GM23338 (cell line): ENCODE data around the gene FCER1G. TPM values are rescaled to one million over a fixed set of nuclear protein-coding genes. Genes with fewer than 3 reads are reported as not detected.

Experiments
- ATAC-seq: fragments of 200-7000 bp; cut with Tn5 transposase; 3 replicates; pipeline ENCODE4 v1.9.1; 2020
- DNase-seq: peaks from one replicate; pipeline ENCODE4 v3.0.0-alpha.2; 2015; ENCODE audit warnings: low spot score
- H2AFZ ChIP-seq: fragments of 200-600 bp; sonication (generic); 2 replicates; pipeline ENCODE4 v1.8.0; 2016; ENCODE audit warnings: antibody characterized with exemption, mild to moderate bottlenecking, moderate library complexity
- H3F3A ChIP-seq: fragments of 200-600 bp; sonication (generic); replicated peaks from 2 replicates; pipeline ENCODE4 v1.8.0; 2017; ENCODE audit warnings: antibody characterized with exemption, mixed run types, low read depth
- H3K27ac ChIP-seq: fragments of 200-600 bp; sonication (generic); 2 replicates; pipeline ENCODE4 v1.6.1; 2016; ENCODE audit warnings: low read depth
- H3K27me3 ChIP-seq: fragments of 200-600 bp; sonication (generic); 2 replicates; pipeline ENCODE4 v1.8.0; 2016; ENCODE audit warnings: mild to moderate bottlenecking, mixed run types, moderate library complexity; ENCODE audit not compliant: insufficient read depth
- H3K36me3 ChIP-seq: fragments of 200-600 bp; sonication (generic); 2 replicates; pipeline ENCODE4 v1.8.0; 2016; ENCODE audit warnings: mild to moderate bottlenecking; ENCODE audit not compliant: insufficient read depth
- H3K4me1 ChIP-seq: fragments of 200-600 bp; sonication (generic); 2 replicates; pipeline ENCODE4 v1.8.0; 2016; ENCODE audit warnings: mild to moderate bottlenecking, moderate library complexity; ENCODE audit not compliant: insufficient read depth
- H3K4me2 ChIP-seq: fragments of 200-600 bp; sonication (generic); 2 replicates; pipeline ENCODE4 v1.7.1; 2017; ENCODE audit warnings: mixed run types
- H3K4me3 ChIP-seq: fragments of 200-600 bp; sonication (generic); 2 replicates; pipeline ENCODE4 v1.6.1; 2016; ENCODE audit warnings: mixed run types
- H3K79me2 ChIP-seq: fragments of 200-600 bp; sonication (generic); replicated peaks from 2 replicates; pipeline ENCODE4 v1.8.0; 2017; ENCODE audit warnings: mild to moderate bottlenecking; ENCODE audit not compliant: insufficient read depth
- H3K9me2 ChIP-seq: fragments of 200-600 bp; sonication (generic); 2 replicates; pipeline ENCODE4 v1.8.0; 2017; ENCODE audit not compliant: insufficient read depth
- H4K20me1 ChIP-seq: fragments of 200-600 bp; sonication (generic); replicated peaks from 2 replicates; pipeline ENCODE4 v1.8.0; 2017; ENCODE audit warnings: mild to moderate bottlenecking; ENCODE audit not compliant: insufficient read depth
- H3K27ac Mint-ChIP-seq: 2 replicates; pipeline ENCODE4 v1.8.0; 2020; ENCODE audit warnings: inconsistent platforms, mild to moderate bottlenecking, moderate library complexity, mixed read lengths
- H3K27me3 Mint-ChIP-seq: 3 replicates; pipeline ENCODE4 v1.8.0; 2022; ENCODE audit warnings: low read depth, mild to moderate bottlenecking, moderate library complexity, mixed read lengths, inconsistent platforms; ENCODE audit not compliant: insufficient read depth, poor library complexity
- H3K36me3 Mint-ChIP-seq: 3 replicates; pipeline ENCODE4 v1.8.0; 2021; ENCODE audit warnings: low read depth, mild to moderate bottlenecking, inconsistent platforms, moderate library complexity, mixed read lengths
- H3K4me1 Mint-ChIP-seq: 3 replicates; pipeline ENCODE4 v1.8.0; 2020; ENCODE audit warnings: mild to moderate bottlenecking, inconsistent platforms, mixed read lengths
- H3K4me3 Mint-ChIP-seq: 3 replicates; pipeline ENCODE4 v1.8.0; 2021; ENCODE audit warnings: moderate library complexity, mild to moderate bottlenecking, inconsistent platforms, mixed read lengths
- H3K9me3 Mint-ChIP-seq: 3 replicates; pipeline ENCODE4 v1.8.0; 2020; ENCODE audit warnings: moderate library complexity, mild to moderate bottlenecking, inconsistent platforms, mixed read lengths
- CREB1 ChIP-seq: fragments of 250-450 bp; sonication (Bioruptor Pico); IDR thresholded peaks from 2 replicates; pipeline ENCODE4 v1.5.0; 2020; ENCODE audit warnings: low read depth, mild to moderate bottlenecking, moderate library complexity
- EZH2 ChIP-seq: fragments of 200-600 bp; sonication (generic); IDR thresholded peaks from one replicate; pipeline ENCODE4 v1.8.0; 2017; ENCODE audit warnings: antibody characterized with exemption, mild to moderate bottlenecking, low read depth; ENCODE audit not compliant: unreplicated experiment
- EZH2phosphoT487 ChIP-seq: fragments of 200-600 bp; sonication (generic); IDR thresholded peaks from one replicate; pipeline ENCODE4 v1.8.1; 2018; ENCODE audit warnings: antibody characterized with exemption; ENCODE audit not compliant: unreplicated experiment
- JUNB ChIP-seq: IDR thresholded peaks from one replicate; pipeline ENCODE4 v1.6.1; 2016; ENCODE audit warnings: antibody characterized with exemption; ENCODE audit not compliant: unreplicated experiment
- POLR2AphosphoS5 ChIP-seq: IDR thresholded peaks from 2 replicates; pipeline ENCODE4 v1.6.1; 2016; ENCODE audit warnings: antibody characterized with exemption, low read depth
- STAT1 ChIP-seq: IDR thresholded peaks from one replicate; pipeline ENCODE4 v1.6.1; 2016; ENCODE audit warnings: antibody characterized with exemption; ENCODE audit not compliant: unreplicated experiment
- ZNF114 ChIP-seq: fragments of 250-450 bp; sonication (Bioruptor Pico); IDR thresholded peaks from 2 replicates; pipeline ENCODE4 v1.5.0; 2020; ENCODE audit warnings: mild to moderate bottlenecking, moderate library complexity
- ZNF331 ChIP-seq: fragments of 250-450 bp; sonication (Bioruptor Pico); IDR thresholded peaks from 2 replicates; pipeline ENCODE4 v1.5.0; 2020; ENCODE audit warnings: low read depth, mild to moderate bottlenecking, moderate library complexity
- polyA plus RNA-seq: library from polyadenylated mRNA; unstranded; fragments of >200 nt; fragmentation: Nextera tagmentation; extraction: Ambion mirVana; gene quantifications from 2 replicates; pipeline ENCODE4 v1.2.1, GENCODE V29; 2016
- total RNA-seq: library from RNA; depleted of rRNA; stranded (reverse); fragments of >200 nt; shearing (Covaris generic); gene quantifications from 2 replicates; pipeline ENCODE4 v1.2.3, GENCODE V29; 2014
- TF ChIP-seq, protein P1 (sequence below): IDR thresholded peaks from 2 replicates; pipeline ENCODE4 v1.6.1; 2016; ENCODE audit warnings: antibody characterized with exemption
- TF ChIP-seq, protein P2 (sequence below): fragments of 250-450 bp; sonication (Bioruptor Pico); IDR thresholded peaks from 2 replicates; pipeline ENCODE4 v1.5.0; 2020; ENCODE audit warnings: mild to moderate bottlenecking, moderate library complexity
- TF ChIP-seq, protein P3 (sequence below): IDR thresholded peaks from one replicate; pipeline ENCODE4 v1.6.1; 2018; ENCODE audit warnings: antibody characterized with exemption; ENCODE audit not compliant: unreplicated experiment
- TF ChIP-seq, protein P4 (sequence below), 2 experiments: fragments of 200-600 bp in 1 of 2; sonication (generic) in 1 of 2; conservative IDR thresholded peaks; 2 replicates each; pipeline versions ENCODE4 v1.5.1 to v1.6.1; 2016 to 2017; ENCODE audit warnings: antibody characterized with exemption in 2 of 2, low read depth in 2 of 2, mild to moderate bottlenecking in 2 of 2, moderate library complexity in 1 of 2

Gene FCER1G
- total and polyA plus RNA-seq, 2 experiments from 2014 or later, result 1.1 TPM; not detected in 1

DNA sequence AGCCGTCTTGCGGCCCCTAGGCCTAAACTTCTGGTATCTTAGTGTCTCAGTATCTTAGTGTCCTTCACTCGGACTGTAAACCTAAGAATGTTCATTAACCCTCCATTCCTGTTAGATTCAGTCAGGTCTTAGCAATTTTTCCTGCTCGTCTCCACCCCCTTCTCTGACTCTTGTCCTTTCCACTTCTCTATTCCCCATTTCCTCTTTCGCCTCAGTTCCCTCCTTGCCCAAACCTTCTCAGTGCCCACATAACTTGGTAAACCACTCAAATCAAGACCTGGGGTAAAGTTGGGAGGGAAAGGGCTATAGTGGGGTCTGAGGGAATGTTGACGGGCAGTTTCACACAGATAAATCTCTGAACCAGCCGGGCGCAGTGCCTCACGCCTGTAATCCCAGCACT lies 726 bp upstream of the FCER1G start:
- Mint-ChIP-seq H3K4me1 (peaks cover 35% of the 10 kb centered on the region), H3K9me3 (no peaks in the 10 kb centered on the region; the same call in 2 of the 3 replicates), H3K27me3 (peaks cover 16% of the 10 kb centered on the region), H3K27ac (no peak overlapping the region; the same call in 1 of the 2 replicates), H3K4me3 (no peak overlapping the region), H3K36me3 (peaks cover 56% of the 10 kb centered on the region)
- Histone ChIP-seq H3K27me3 (no peaks in the 10 kb centered on the region), H3K36me3 (peaks cover 47% of the 10 kb centered on the region), H4K20me1 (peaks cover 6% of the 10 kb centered on the region; the same call in 1 of the 2 replicates), H3F3A (peaks cover 27% of the 10 kb centered on the region), H3K4me3 (no peak overlapping the region), H3K4me1 (peaks cover 26% of the 10 kb centered on the region), H3K9me2 (no peaks in the 10 kb centered on the region), H3K27ac (no peak overlapping the region), H3K79me2 (no peaks in the 10 kb centered on the region), H2AFZ (no peak overlapping the region), H3K4me2 (no peak overlapping the region)
- DNase-seq (no peak), ATAC-seq (no peak)
- TF ChIP-seq, protein P1, sequence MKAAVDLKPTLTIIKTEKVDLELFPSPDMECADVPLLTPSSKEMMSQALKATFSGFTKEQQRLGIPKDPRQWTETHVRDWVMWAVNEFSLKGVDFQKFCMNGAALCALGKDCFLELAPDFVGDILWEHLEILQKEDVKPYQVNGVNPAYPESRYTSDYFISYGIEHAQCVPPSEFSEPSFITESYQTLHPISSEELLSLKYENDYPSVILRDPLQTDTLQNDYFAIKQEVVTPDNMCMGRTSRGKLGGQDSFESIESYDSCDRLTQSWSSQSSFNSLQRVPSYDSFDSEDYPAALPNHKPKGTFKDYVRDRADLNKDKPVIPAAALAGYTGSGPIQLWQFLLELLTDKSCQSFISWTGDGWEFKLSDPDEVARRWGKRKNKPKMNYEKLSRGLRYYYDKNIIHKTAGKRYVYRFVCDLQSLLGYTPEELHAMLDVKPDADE, result no peak
- TF ChIP-seq STAT1 (no peak), ZNF114 (CRISPR knock-in tag) (no peak), EZH2phosphoT487 (no peak), JUNB (no peak), EZH2 (no peak), CREB1 (CRISPR knock-in tag) (no peak), POLR2AphosphoS5 (no peak), ZNF331 (CRISPR knock-in tag) (no peak)
- TF ChIP-seq, protein P2, sequence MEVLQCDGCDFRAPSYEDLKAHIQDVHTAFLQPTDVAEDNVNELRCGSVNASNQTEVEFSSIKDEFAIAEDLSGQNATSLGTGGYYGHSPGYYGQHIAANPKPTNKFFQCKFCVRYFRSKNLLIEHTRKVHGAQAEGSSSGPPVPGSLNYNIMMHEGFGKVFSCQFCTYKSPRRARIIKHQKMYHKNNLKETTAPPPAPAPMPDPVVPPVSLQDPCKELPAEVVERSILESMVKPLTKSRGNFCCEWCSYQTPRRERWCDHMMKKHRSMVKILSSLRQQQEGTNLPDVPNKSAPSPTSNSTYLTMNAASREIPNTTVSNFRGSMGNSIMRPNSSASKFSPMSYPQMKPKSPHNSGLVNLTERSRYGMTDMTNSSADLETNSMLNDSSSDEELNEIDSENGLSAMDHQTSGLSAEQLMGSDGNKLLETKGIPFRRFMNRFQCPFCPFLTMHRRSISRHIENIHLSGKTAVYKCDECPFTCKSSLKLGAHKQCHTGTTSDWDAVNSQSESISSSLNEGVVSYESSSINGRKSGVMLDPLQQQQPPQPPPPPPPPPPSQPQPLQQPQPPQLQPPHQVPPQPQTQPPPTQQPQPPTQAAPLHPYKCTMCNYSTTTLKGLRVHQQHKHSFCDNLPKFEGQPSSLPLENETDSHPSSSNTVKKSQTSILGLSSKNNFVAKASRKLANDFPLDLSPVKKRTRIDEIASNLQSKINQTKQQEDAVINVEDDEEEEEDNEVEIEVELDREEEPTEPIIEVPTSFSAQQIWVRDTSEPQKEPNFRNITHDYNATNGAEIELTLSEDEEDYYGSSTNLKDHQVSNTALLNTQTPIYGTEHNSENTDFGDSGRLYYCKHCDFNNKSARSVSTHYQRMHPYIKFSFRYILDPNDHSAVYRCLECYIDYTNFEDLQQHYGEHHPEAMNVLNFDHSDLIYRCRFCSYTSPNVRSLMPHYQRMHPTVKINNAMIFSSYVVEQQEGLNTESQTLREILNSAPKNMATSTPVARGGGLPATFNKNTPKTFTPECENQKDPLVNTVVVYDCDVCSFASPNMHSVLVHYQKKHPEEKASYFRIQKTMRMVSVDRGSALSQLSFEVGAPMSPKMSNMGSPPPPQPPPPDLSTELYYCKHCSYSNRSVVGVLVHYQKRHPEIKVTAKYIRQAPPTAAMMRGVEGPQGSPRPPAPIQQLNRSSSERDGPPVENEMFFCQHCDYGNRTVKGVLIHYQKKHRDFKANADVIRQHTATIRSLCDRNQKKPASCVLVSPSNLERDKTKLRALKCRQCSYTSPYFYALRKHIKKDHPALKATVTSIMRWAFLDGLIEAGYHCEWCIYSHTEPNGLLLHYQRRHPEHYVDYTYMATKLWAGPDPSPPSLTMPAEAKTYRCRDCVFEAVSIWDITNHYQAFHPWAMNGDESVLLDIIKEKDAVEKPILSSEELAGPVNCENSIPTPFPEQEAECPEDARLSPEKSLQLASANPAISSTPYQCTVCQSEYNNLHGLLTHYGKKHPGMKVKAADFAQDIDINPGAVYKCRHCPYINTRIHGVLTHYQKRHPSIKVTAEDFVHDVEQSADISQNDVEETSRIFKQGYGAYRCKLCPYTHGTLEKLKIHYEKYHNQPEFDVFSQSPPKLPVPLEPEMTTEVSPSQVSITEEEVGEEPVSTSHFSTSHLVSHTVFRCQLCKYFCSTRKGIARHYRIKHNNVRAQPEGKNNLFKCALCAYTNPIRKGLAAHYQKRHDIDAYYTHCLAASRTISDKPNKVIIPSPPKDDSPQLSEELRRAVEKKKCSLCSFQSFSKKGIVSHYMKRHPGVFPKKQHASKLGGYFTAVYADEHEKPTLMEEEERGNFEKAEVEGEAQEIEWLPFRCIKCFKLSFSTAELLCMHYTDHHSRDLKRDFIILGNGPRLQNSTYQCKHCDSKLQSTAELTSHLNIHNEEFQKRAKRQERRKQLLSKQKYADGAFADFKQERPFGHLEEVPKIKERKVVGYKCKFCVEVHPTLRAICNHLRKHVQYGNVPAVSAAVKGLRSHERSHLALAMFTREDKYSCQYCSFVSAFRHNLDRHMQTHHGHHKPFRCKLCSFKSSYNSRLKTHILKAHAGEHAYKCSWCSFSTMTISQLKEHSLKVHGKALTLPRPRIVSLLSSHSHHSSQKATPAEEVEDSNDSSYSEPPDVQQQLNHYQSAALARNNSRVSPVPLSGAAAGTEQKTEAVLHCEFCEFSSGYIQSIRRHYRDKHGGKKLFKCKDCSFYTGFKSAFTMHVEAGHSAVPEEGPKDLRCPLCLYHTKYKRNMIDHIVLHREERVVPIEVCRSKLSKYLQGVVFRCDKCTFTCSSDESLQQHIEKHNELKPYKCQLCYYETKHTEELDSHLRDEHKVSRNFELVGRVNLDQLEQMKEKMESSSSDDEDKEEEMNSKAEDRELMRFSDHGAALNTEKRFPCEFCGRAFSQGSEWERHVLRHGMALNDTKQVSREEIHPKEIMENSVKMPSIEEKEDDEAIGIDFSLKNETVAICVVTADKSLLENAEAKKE (CRISPR knock-in tag), result no peak
- TF ChIP-seq, protein P3, sequence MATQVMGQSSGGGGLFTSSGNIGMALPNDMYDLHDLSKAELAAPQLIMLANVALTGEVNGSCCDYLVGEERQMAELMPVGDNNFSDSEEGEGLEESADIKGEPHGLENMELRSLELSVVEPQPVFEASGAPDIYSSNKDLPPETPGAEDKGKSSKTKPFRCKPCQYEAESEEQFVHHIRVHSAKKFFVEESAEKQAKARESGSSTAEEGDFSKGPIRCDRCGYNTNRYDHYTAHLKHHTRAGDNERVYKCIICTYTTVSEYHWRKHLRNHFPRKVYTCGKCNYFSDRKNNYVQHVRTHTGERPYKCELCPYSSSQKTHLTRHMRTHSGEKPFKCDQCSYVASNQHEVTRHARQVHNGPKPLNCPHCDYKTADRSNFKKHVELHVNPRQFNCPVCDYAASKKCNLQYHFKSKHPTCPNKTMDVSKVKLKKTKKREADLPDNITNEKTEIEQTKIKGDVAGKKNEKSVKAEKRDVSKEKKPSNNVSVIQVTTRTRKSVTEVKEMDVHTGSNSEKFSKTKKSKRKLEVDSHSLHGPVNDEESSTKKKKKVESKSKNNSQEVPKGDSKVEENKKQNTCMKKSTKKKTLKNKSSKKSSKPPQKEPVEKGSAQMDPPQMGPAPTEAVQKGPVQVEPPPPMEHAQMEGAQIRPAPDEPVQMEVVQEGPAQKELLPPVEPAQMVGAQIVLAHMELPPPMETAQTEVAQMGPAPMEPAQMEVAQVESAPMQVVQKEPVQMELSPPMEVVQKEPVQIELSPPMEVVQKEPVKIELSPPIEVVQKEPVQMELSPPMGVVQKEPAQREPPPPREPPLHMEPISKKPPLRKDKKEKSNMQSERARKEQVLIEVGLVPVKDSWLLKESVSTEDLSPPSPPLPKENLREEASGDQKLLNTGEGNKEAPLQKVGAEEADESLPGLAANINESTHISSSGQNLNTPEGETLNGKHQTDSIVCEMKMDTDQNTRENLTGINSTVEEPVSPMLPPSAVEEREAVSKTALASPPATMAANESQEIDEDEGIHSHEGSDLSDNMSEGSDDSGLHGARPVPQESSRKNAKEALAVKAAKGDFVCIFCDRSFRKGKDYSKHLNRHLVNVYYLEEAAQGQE, result no peak
- TF ChIP-seq, protein P4, sequence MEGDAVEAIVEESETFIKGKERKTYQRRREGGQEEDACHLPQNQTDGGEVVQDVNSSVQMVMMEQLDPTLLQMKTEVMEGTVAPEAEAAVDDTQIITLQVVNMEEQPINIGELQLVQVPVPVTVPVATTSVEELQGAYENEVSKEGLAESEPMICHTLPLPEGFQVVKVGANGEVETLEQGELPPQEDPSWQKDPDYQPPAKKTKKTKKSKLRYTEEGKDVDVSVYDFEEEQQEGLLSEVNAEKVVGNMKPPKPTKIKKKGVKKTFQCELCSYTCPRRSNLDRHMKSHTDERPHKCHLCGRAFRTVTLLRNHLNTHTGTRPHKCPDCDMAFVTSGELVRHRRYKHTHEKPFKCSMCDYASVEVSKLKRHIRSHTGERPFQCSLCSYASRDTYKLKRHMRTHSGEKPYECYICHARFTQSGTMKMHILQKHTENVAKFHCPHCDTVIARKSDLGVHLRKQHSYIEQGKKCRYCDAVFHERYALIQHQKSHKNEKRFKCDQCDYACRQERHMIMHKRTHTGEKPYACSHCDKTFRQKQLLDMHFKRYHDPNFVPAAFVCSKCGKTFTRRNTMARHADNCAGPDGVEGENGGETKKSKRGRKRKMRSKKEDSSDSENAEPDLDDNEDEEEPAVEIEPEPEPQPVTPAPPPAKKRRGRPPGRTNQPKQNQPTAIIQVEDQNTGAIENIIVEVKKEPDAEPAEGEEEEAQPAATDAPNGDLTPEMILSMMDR (conservative IDR thresholded peaks at IDR 0.05; ENCODE audit: low read depth in 2 of 2), result no peak
